GM12878 (cell line): Measurements from ENCODE around the gene NPAS1. TPM values are rescaled to one million over a fixed set of nuclear protein-coding genes. Genes with fewer than 3 reads are reported as not detected.

ENCODE experiments used
- ATAC-seq: fragments of 200-7000 bp; cut with Tn5 transposase; 3 replicates; pipeline ENCODE4 v1.9.1; 2020; ENCODE audit warnings: mild to moderate bottlenecking, moderate library complexity
- BruUV-seq: library from RNA; stranded (reverse); fragments of 400-500 nt; replicated peaks from 2 replicates; lab custom pipeline; 2021; lab: Mats Ljungman, UMichigan
- CTCF ChIA-PET: fragments of 300-600 bp; sonication (Branson Sonifier 250); formaldehyde crosslinking; extraction: SDS; loops from one replicate; lab custom pipeline; 2021; ENCODE audit warnings: inconsistent platforms; lab: Yijun Ruan, JAX
- POLR2A ChIA-PET: fragments of 350-600 bp; formaldehyde crosslinking; extraction: SDS; loops from one replicate; lab custom pipeline; 2021; ENCODE audit warnings: inconsistent platforms; lab: Charles Lee
- RAD21 ChIA-PET: fragments of 300-600 bp; sonication (Branson Sonifier 250); formaldehyde crosslinking; loops from one replicate; lab custom pipeline; 2023; ENCODE audit warnings: antibody characterized with exemption; ENCODE audit not compliant: unreplicated experiment; lab: Charles Lee
- SMC1A ChIA-PET: fragments of 300-600 bp; sonication (Branson Sonifier 250); formaldehyde crosslinking; loops from one replicate; lab custom pipeline; 2023; ENCODE audit not compliant: unreplicated experiment, uncharacterized antibody; lab: Charles Lee
- DNase-seq: peaks from one replicate; pipeline ENCODE4 v3.0.0-alpha.2; 2011; ENCODE audit warnings: low read depth, low spot score
- FAIRE-seq: peaks from 3 replicates; lab custom pipeline; 2011; peaks lifted over from hg19 to GRCh38; lab: Jason Lieb, UNC
- H2AFZ ChIP-seq: 2 replicates; pipeline ENCODE4 v1.6.0; 2011; ENCODE audit warnings: low read depth, low read length, control low read depth; ENCODE audit not compliant: control insufficient read depth
- H3K27ac ChIP-seq: 2 replicates; pipeline ENCODE4 v1.5.1; 2011; ENCODE audit warnings: control low read depth; ENCODE audit not compliant: control insufficient read depth, insufficient read depth
- H3K27me3 ChIP-seq, 2 experiments: replicated peaks in 1 of 2; 2 replicates each; pipeline versions ENCODE4 v1.6.0 to v1.6.1; 2011; ENCODE audit warnings: low read length in 1 of 2; ENCODE audit not compliant: control insufficient read depth in 2 of 2, insufficient read depth in 2 of 2
- H3K36me3 ChIP-seq, 2 experiments: 2 replicates each; pipeline ENCODE4 v1.5.1; 2011; ENCODE audit warnings: low read length in 1 of 2; ENCODE audit not compliant: control insufficient read depth in 2 of 2, insufficient read depth in 2 of 2
- H3K4me1 ChIP-seq: 2 replicates; pipeline ENCODE4 v1.6.1; 2011; ENCODE audit warnings: mild to moderate bottlenecking, low read length, moderate library complexity, mixed read lengths; ENCODE audit not compliant: control insufficient read depth, insufficient read depth
- H3K4me2 ChIP-seq: 2 replicates; pipeline ENCODE4 v1.6.0; 2011; ENCODE audit warnings: control low read depth; ENCODE audit not compliant: control insufficient read depth, insufficient read depth
- H3K4me3 ChIP-seq: fragments of 200-600 bp; sonication (generic); 2 replicates; pipeline ENCODE4 v1.5.1; 2016
- H3K79me2 ChIP-seq: 2 replicates; pipeline ENCODE4 v1.6.0; 2011; ENCODE audit warnings: low read length; ENCODE audit not compliant: control insufficient read depth, insufficient read depth
- H3K9ac ChIP-seq: 2 replicates; pipeline ENCODE4 v1.8.0; 2011; ENCODE audit warnings: low read length, control low read depth, mixed read lengths; ENCODE audit not compliant: control insufficient read depth, insufficient read depth
- H3K9me3 ChIP-seq: replicated peaks from 3 replicates; pipeline ENCODE4 v1.5.1; 2011; ENCODE audit warnings: mild to moderate bottlenecking, low read length; ENCODE audit not compliant: control insufficient read depth, insufficient read depth
- H4K20me1 ChIP-seq: 2 replicates; pipeline ENCODE4 v1.6.0; 2011; ENCODE audit not compliant: control insufficient read depth, insufficient read depth
- ATF7 ChIP-seq: fragments of 450-650 bp; IDR thresholded peaks from 2 replicates; pipeline ENCODE4 v1.6.1; 2016; ENCODE audit warnings: low read depth, mild to moderate bottlenecking
- BACH1 ChIP-seq: fragments of 450-650 bp; IDR thresholded peaks from 2 replicates; pipeline ENCODE4 v1.6.1; 2017; ENCODE audit warnings: mild to moderate bottlenecking, borderline replicate concordance
- EP300 ChIP-seq, 2 experiments: fragments of 150-350 bp in 1 of 2; IDR thresholded peaks; 2 replicates each; pipeline ENCODE4 v1.6.1; 2011 to 2012; ENCODE audit warnings: low read depth in 2 of 2, low read length in 2 of 2, borderline replicate concordance in 1 of 2, improper control_type of control experiment in 1 of 2, inconsistent platforms in 1 of 2; ENCODE audit not compliant: control insufficient read depth in 1 of 2
- ETV6 ChIP-seq, 2 experiments: fragments of 450-650 bp in 1 of 2; IDR thresholded peaks in 1 of 2; conservative IDR thresholded peaks in 1 of 2; 2 replicates each; pipeline ENCODE4 v1.6.1; 2014; ENCODE audit warnings: antibody characterized with exemption in 1 of 2, borderline replicate concordance in 1 of 2, low read depth in 1 of 2, mild to moderate bottlenecking in 1 of 2, moderate library complexity in 1 of 2
- FOS ChIP-seq: IDR thresholded peaks from 3 replicates; pipeline ENCODE4 v1.6.1; 2011; ENCODE audit warnings: borderline replicate concordance; ENCODE audit not compliant: insufficient read length; ENCODE audit errors: extremely low read depth
- GABPA ChIP-seq: IDR thresholded peaks from 2 replicates; pipeline ENCODE4 v1.6.1; 2014; ENCODE audit warnings: antibody characterized with exemption, low read depth, mild to moderate bottlenecking, inconsistent platforms
- IKZF1 ChIP-seq: fragments of 450-650 bp; conservative IDR thresholded peaks from 2 replicates; pipeline ENCODE4 v1.6.1; 2017; ENCODE audit warnings: antibody characterized with exemption, mild to moderate bottlenecking
- MEF2A ChIP-seq: IDR thresholded peaks from 2 replicates; pipeline ENCODE4 v1.6.1; 2011; ENCODE audit warnings: low read depth, mild to moderate bottlenecking, low read length, moderate library complexity; ENCODE audit not compliant: insufficient read depth
- MYC ChIP-seq: IDR thresholded peaks from 2 replicates; pipeline ENCODE4 v1.6.1; 2011; ENCODE audit warnings: mild to moderate bottlenecking, low read length, moderate library complexity, inconsistent platforms; ENCODE audit not compliant: insufficient read depth, insufficient replicate concordance, insufficient read length, severe bottlenecking
- POLR2A ChIP-seq: IDR thresholded peaks from 2 replicates; pipeline ENCODE4 v1.6.1; 2011; ENCODE audit warnings: low read depth, mild to moderate bottlenecking, low read length
- RBBP5 ChIP-seq: fragments of 200-600 bp; sonication (generic); conservative IDR thresholded peaks from 2 replicates; pipeline ENCODE4 v1.6.1; 2016
- RELA ChIP-seq: fragments of 450-650 bp; IDR thresholded peaks from 2 replicates; pipeline ENCODE4 v1.8.0; 2014; ENCODE audit warnings: borderline replicate concordance; ENCODE audit not compliant: partially characterized antibody
- SMAD5 ChIP-seq: IDR thresholded peaks from 2 replicates; pipeline ENCODE4 v1.6.1; 2016; ENCODE audit warnings: antibody characterized with exemption, low read depth
- TBL1XR1 ChIP-seq: IDR thresholded peaks from 2 replicates; pipeline ENCODE4 v1.6.1; 2012; ENCODE audit warnings: low read depth, low read length, improper control_type of control experiment
- WGBS: methylation state at CpG from one replicate; pipeline ENCODE4 v1.1.6; 2016; ENCODE audit warnings: low lambda C conversion rate; ENCODE audit not compliant: insufficient replicate concordance, insufficient coverage; ENCODE audit errors: missing lambda C conversion rate; 5-methylcytosine and 5-hydroxymethylcytosine counted together
- in situ Hi-C: fragments of 300-500 bp; cut with MboI; formaldehyde crosslinking; loops from 9 replicates; pipeline ENCODE4 v1.14.3; 2018; ENCODE audit warnings: mixed read lengths
- intact Hi-C: fragments of 100-400 bp; cut with micrococcal nuclease; formaldehyde crosslinking; loops from one replicate; pipeline ENCODE4 v1.14.2; 2022; ENCODE audit not compliant: unreplicated experiment
- polyA plus RNA-seq, 11 experiments: library from polyadenylated mRNA; depleted of rRNA in 4 of 11; unstranded in 6 of 11; stranded (reverse) in 5 of 11; fragments of >200 nt; fragmentation: Nextera tagmentation in 4 of 11; fragmentation: Illumina TruSeq in 1 of 11; extraction: Ambion mirVana in 4 of 11; extraction: Trizol in 1 of 11; gene quantifications; 1 replicate in 1 of 11; 2 replicates in 10 of 11; pipeline versions ENCODE4 v1.2.1 to v1.2.3, GENCODE V29; 2011 to 2016; ENCODE audit warnings: inconsistent platforms in 2 of 11, missing spikeins in 2 of 11, low read depth in 1 of 11
- total RNA-seq, 4 experiments: library from RNA; depleted of rRNA in 3 of 4; stranded (reverse); fragments of >200 nt in 3 of 4; fragmentation: Illumina TruSeq in 1 of 4; extraction: Trizol in 1 of 4; gene quantifications; 2 replicates each; pipeline versions ENCODE4 v1.2.1 to v1.2.3, GENCODE V29; 2013 to 2021

NPAS1 gene
- total and polyA plus RNA-seq, 10 of the 15 experiments (the other 5 are each of a cell fraction or from before 2014, with no cell fraction given): 0.14 to 0.72 (median 0.28) TPM; not detected in 3

GRCh38 chr19:47068246-47068645 is 48.6 kb downstream of the NPAS1 start:
- POLR2A ChIA-PET: no interaction called here
- Histone ChIP-seq H3K27ac (no peak overlapping the region), H3K4me2 (no peak overlapping the region), H4K20me1 (peaks cover 4% of the 10 kb centered on the region), H2AFZ (no peak overlapping the region), H3K27me3 (no peaks in the 10 kb centered on the region), H3K36me3 (peaks cover 21 to 67% of the 10 kb centered on the region in 2 experiments), H3K79me2 (no peaks in the 10 kb centered on the region), H3K4me1 (no peaks in the 10 kb centered on the region), H3K9me3 (no peaks in the 10 kb centered on the region), H3K9ac (no peak overlapping the region), H3K4me3 (no peak overlapping the region)
- intact Hi-C loops: no loop called here
- DNase-seq (no peak), ATAC-seq (no peak), FAIRE-seq (no peak)
- RAD21 ChIA-PET: no interaction called here
- SMC1A ChIA-PET: no interaction called here
- peak; percentile 9; the same call in 1 of the 2 replicates for TF ChIP-seq POLR2A
- no peak for TF ChIP-seq ETV6 (conservative IDR thresholded peaks at IDR 0.05 in 1 of 2, IDR thresholded peaks at IDR 0.05 in 1 of 2; ENCODE audit: borderline replicate concordance in 1 of 2, low read depth in 1 of 2)
- no peak for TF ChIP-seq TBL1XR1
- 99% methylated on average over 6 of the region's 8 CpGs for WGBS
- in situ Hi-C loops: no loop called here
- no TSS peak for BruUV-seq
- CTCF ChIA-PET: no interaction called here

- Histone ChIP-seq H3K4me1 (no peaks in the 10 kb centered on the region), H3K36me3 (peaks cover 23 to 67% of the 10 kb centered on the region in 2 experiments), H4K20me1 (peaks cover 4% of the 10 kb centered on the region), H3K79me2 (no peaks in the 10 kb centered on the region), H3K4me3 (no peak overlapping the region), H3K4me2 (no peak overlapping the region), H3K27me3 (no peaks in the 10 kb centered on the region), H3K9me3 (no peaks in the 10 kb centered on the region), H2AFZ (no peak overlapping the region)
- BruUV-seq: no TSS peak
- no peak for DNase-seq
- in situ Hi-C loops: no loop called here
- no peak for ATAC-seq
- intact Hi-C loops: no loop called here
- SMC1A ChIA-PET: no interaction called here
- POLR2A ChIA-PET: interaction anchor here (0.6 kb wide), 1 partner anchor 164 kb away, joined by 5 read pairs; no protein-coding TSS in a partner anchor
- 97% methylated on average over 18 of the region's 18 CpGs for WGBS
- no peak for TF ChIP-seq ATF7
- no peak for TF ChIP-seq RBBP5
- TF ChIP-seq MEF2A: no peak
- no peak for TF ChIP-seq GABPA
- no peak for TF ChIP-seq EP300 (IDR thresholded peaks at IDR 0.05; ENCODE audit: borderline replicate concordance in 1 of 2, control insufficient read depth in 1 of 2, low read depth in 2 of 2, low read length in 2 of 2)
- TF ChIP-seq RELA: no peak
- no peak for TF ChIP-seq BACH1
- TF ChIP-seq IKZF1: no peak
- no peak for TF ChIP-seq SMAD5
- no peak for TF ChIP-seq FOS
- TF ChIP-seq MYC: no peak
- TF ChIP-seq, all 136 proteins: peak for 0
- no peak overlapping the region for H3K27ac ChIP-seq
- ChIA-PET RAD21 (no interaction called here), CTCF (no interaction called here)
- no peak for FAIRE-seq
- H3K9ac ChIP-seq: no peak overlapping the region
Measured at GRCh38 chr19:47068876-47069406, 49.3 kb downstream of the NPAS1 start.
